Cardiac muscle cell (in vitro differentiated cells and primary cell): ENCODE measurements around the gene PTTG2. TPM values are rescaled to one million over a fixed set of nuclear protein-coding genes. Genes with fewer than 3 reads are reported as not detected.

Experiments
- DNase-seq, 2 donors: peaks; one replicate each; pipeline versions ENCODE4 v3.0.0 to v3.0.0-alpha.2; 2010 to 2017; ENCODE audit warnings: low read depth in 1 of 2, low spot score in 1 of 2
- H3K27ac ChIP-seq: fragments of 200-600 bp; sonication (generic); 2 replicates; pipeline ENCODE4 v1.5.1; 2016
- H3K27me3 ChIP-seq: fragments of 200-600 bp; sonication (generic); 2 replicates; pipeline ENCODE4 v1.6.0; 2016; ENCODE audit warnings: control low read depth
- H3K36me3 ChIP-seq: fragments of 200-600 bp; sonication (generic); 2 replicates; pipeline ENCODE4 v1.5.1; 2016; ENCODE audit warnings: control low read depth
- H3K4me1 ChIP-seq: fragments of 200-600 bp; sonication (generic); 2 replicates; pipeline ENCODE4 v1.8.1; 2017; ENCODE audit warnings: low read depth, mild to moderate bottlenecking, mixed run types
- H3K4me3 ChIP-seq: fragments of 200-600 bp; sonication (generic); 2 replicates; pipeline ENCODE4 v1.5.1; 2016; ENCODE audit warnings: mild to moderate bottlenecking
- H3K9me3 ChIP-seq: fragments of 200-600 bp; sonication (generic); 2 replicates; pipeline ENCODE4 v1.5.1; 2017; ENCODE audit warnings: low read depth, mild to moderate bottlenecking, control low read depth
- CTCF ChIP-seq: IDR thresholded peaks from 2 replicates; pipeline ENCODE4 v1.5.1; 2012; ENCODE audit warnings: low read depth, mild to moderate bottlenecking, low read length
- polyA plus RNA-seq: library from polyadenylated mRNA; unstranded; fragments of >200 nt; fragmentation: Nextera tagmentation; extraction: Ambion mirVana; gene quantifications from 2 replicates; pipeline ENCODE4 v1.2.1, GENCODE V29; 2016
- total RNA-seq: library from RNA; depleted of rRNA; stranded (reverse); fragments of >200 nt; gene quantifications from 2 replicates; pipeline ENCODE4 v1.2.3, GENCODE V29; 2016

The PTTG2 gene
- total and polyA plus RNA-seq, 2 experiments from 2014 or later, result not detected

DNA sequence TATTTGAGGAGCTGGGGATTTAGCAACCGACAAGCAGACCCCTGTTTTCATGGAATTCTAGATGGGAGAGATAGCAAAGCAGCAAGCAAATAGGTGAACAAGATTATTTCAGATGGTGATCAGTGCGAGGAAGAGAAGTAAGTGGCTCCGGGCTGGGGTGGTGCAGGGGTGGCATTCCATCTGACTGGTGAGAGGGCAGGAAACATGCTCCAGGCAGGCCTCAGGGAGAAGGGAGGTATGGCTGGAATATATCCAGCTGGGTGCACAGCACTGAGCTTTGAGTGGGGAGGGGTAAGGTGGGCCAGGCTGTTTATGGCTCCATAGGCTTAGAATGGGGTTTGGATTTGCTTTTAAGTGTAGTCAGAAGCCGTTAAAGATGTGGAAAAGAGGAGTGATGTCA is 21.2 kb downstream of the PTTG2 start:
- Histone ChIP-seq H3K27ac (no peak overlapping the region), H3K9me3 (no peaks in the 10 kb centered on the region), H3K4me3 (no peak overlapping the region), H3K27me3 (no peaks in the 10 kb centered on the region), H3K4me1 (peaks cover 8% of the 10 kb centered on the region), H3K36me3 (no peaks in the 10 kb centered on the region)
- TF ChIP-seq CTCF, result no peak
- no peak for DNase-seq

DNA sequence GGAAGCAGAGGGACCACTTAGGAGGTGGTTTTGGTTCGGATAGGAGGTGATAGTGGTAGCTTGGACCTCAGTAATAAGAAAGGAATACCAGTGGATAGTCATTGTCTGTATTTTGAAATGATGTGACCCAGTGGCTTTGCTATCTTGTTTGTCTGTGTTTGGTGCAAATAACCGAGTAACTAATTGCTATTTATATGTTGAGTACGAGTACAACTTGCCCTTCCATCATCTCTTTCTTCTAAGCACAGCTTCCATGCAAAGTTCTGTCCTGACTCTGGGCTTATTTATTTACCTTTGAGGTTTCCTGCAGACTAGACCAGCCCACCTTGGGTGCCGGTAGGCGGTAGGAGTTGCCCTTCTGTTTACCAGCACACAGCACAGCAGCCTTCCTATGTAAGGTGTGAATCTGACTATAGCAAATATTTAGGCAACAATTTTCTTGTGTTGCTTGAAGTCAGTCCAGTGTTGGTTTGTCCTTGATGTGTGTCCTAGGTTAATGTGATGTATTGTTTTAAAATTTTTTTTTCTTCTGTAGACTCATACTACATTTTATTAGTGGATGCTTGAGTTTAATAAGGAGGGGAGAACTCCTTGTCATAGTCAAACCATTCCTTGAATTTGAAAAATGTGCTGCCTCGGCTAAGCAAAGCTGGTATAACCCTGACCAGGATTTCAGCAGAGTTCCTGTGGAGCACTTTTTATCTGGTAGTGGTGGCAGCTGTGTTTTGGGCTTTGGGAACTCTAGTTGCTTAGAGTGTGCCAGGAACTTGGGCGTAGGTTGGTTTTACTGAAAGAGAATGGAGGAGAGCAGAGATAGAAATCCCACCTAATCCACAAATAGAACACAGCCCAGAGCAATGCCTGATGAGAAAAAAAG is 21.9 kb downstream of the PTTG2 start:
- peak in 1 of 2 donors; percentile 30 for DNase-seq
- Histone ChIP-seq H3K4me3 (no peak overlapping the region), H3K4me1 (peaks cover 8% of the 10 kb centered on the region), H3K27ac (no peak overlapping the region), H3K36me3 (no peaks in the 10 kb centered on the region), H3K27me3 (no peaks in the 10 kb centered on the region), H3K9me3 (no peaks in the 10 kb centered on the region)
- no peak for TF ChIP-seq CTCF

GRCh38 chr4:37982736-37983135 is 22.5 kb downstream of the PTTG2 start:
- no peak for DNase-seq
- Histone ChIP-seq H3K36me3 (no peaks in the 10 kb centered on the region), H3K4me1 (peaks cover 8% of the 10 kb centered on the region), H3K4me3 (no peak overlapping the region), H3K27me3 (no peaks in the 10 kb centered on the region), H3K9me3 (no peaks in the 10 kb centered on the region), H3K27ac (no peak overlapping the region)
- TF ChIP-seq CTCF, result no peak

DNA sequence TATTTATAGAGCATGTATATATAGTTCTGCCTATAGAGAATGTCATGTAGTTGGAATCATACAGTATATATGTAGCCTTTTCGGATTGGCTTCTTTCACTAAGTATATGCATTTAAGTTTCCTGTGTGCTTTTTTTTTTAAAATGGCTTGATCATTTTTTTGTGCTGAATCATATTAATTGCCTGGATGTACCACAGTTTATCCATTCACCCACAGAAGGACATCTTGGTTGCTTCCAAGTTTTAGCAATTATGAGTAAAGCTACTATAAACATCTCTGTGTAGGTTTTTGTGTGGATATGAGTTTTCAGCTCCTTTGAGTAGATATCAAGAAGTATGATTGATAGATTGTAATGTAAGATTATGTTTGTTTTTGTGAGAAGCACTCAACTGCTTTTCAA is 23.8 kb downstream of the PTTG2 start:
- Histone ChIP-seq H3K27me3 (no peaks in the 10 kb centered on the region), H3K4me1 (peaks cover 10% of the 10 kb centered on the region), H3K4me3 (no peak overlapping the region), H3K27ac (no peak overlapping the region), H3K36me3 (no peaks in the 10 kb centered on the region), H3K9me3 (no peaks in the 10 kb centered on the region)
- TF ChIP-seq CTCF, result no peak
- no peak for DNase-seq

DNA sequence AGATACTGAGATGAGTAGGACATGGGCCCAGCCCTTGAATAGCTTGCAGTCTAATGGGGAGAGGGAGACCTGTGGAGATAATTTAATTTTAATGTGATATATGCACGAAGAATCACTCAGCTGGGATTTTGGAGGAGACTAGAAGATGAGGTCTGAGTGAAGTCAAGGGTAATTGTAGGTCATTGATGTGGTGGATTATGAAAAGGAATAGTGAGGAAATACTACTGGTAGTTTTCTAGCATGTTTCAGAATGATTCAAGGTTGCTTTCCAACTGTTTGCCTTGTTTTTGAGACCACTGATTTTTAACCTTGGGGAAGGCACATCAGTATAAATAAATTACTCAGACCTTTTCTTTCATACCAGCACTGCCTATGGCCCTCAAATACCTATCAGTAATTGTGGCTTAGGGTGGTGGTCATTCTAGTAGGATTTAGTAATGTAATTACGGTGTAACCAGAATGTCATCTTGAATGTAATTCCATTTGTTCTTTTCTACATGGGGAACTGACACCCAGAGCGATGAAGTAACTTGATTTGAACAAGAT is 25.6 kb downstream of the PTTG2 start:
- no peak overlapping the region for H3K27ac ChIP-seq
- no peak for DNase-seq
- no peak for TF ChIP-seq CTCF
- H3K9me3 ChIP-seq, result no peaks in the 10 kb centered on the region
- H3K4me3 ChIP-seq, result no peak overlapping the region
- H3K27me3 ChIP-seq, result no peaks in the 10 kb centered on the region
- H3K4me1 ChIP-seq, result peaks cover 29% of the 10 kb centered on the region
- H3K36me3 ChIP-seq, result no peaks in the 10 kb centered on the region
